Skeletal muscle tissue (tissue), 4 donors: ENCODE data around the gene PER1. TPM values are rescaled to one million over a fixed set of nuclear protein-coding genes. Genes with fewer than 3 reads are reported as not detected.

Experiments
- H3K27ac ChIP-seq: one replicate; pipeline ENCODE4 v1.7.0; 2013; ENCODE audit warnings: mild to moderate bottlenecking, low read depth, low read length, inconsistent platforms
- H3K27me3 ChIP-seq, 3 donors: one replicate each; pipeline ENCODE4 v1.7.0; 2013; ENCODE audit warnings: low read length in 3 of 3; ENCODE audit not compliant: control insufficient read depth in 3 of 3, insufficient read depth in 3 of 3
- H3K36me3 ChIP-seq, 3 donors: one replicate each; pipeline ENCODE4 v1.7.0; 2013; ENCODE audit warnings: low read length in 3 of 3; ENCODE audit not compliant: control insufficient read depth in 3 of 3, insufficient read depth in 3 of 3
- H3K4me1 ChIP-seq, 3 donors: one replicate each; pipeline ENCODE4 v1.7.0; 2013; ENCODE audit warnings: low read length in 3 of 3, mild to moderate bottlenecking in 3 of 3; ENCODE audit not compliant: control insufficient read depth in 3 of 3, insufficient read depth in 3 of 3
- H3K4me3 ChIP-seq, 3 donors: one replicate each; pipeline ENCODE4 v1.7.0; 2013; ENCODE audit warnings: low read length in 3 of 3
- H3K9ac ChIP-seq, 3 donors: one replicate each; pipeline ENCODE4 v1.7.0; 2013; ENCODE audit warnings: low read length in 3 of 3, mild to moderate bottlenecking in 3 of 3, moderate library complexity in 2 of 3, low read depth in 1 of 3
- H3K9me3 ChIP-seq, 3 donors: one replicate each; pipeline ENCODE4 v1.7.0; 2013; ENCODE audit warnings: low read length in 3 of 3; ENCODE audit not compliant: control insufficient read depth in 3 of 3
- total RNA-seq: library from RNA; depleted of rRNA; stranded (reverse); fragments of >200 nt; gene quantifications from one replicate; pipeline ENCODE4 v1.2.3, GENCODE V29; 2014
- donor health status: Osteomylitis.

Gene PER1
- total RNA-seq, 1 donor from 2014 or later, result 37.1 TPM

- peak overlapping the region; percentile 100 for H3K27ac ChIP-seq
- H3K4me3 ChIP-seq, result peak overlapping the region; percentile 89 to 94 (median 90)
- peak overlapping the region; percentile 86 to 100 (median 100) for H3K9ac ChIP-seq
- H3K27me3 ChIP-seq, result no peaks in the 10 kb centered on the region
- peaks cover 23 to 29% (median 28%) of the 10 kb centered on the region in 3 donors for H3K36me3 ChIP-seq
- no peaks in the 10 kb centered on the region for H3K9me3 ChIP-seq
- H3K4me1 ChIP-seq, result peaks cover 60 to 70% (median 66%) of the 10 kb centered on the region in 3 donors
Measured at GRCh38 chr17:8153525-8153956, 1.3 kb upstream of the PER1 start.

GRCh38 chr17:8153031-8153451 lies 837 bp upstream of the PER1 start:
- H3K9me3 ChIP-seq, result no peaks in the 10 kb centered on the region
- H3K4me3 ChIP-seq, result peak overlapping the region; percentile 89 to 94 (median 90)
- peaks cover 62 to 73% (median 66%) of the 10 kb centered on the region in 3 donors for H3K4me1 ChIP-seq
- peaks cover 28 to 34% (median 33%) of the 10 kb centered on the region in 3 donors for H3K36me3 ChIP-seq
- peak overlapping the region; percentile 100 for H3K27ac ChIP-seq
- H3K9ac ChIP-seq, result peak overlapping the region; percentile 67 to 100 (median 100)
- no peaks in the 10 kb centered on the region for H3K27me3 ChIP-seq

- H3K27ac ChIP-seq, result peak overlapping the region; percentile 100
- H3K27me3 ChIP-seq, result no peaks in the 10 kb centered on the region
- peak overlapping the region; percentile 89 to 94 (median 90) for H3K4me3 ChIP-seq
- peaks cover 60 to 81% (median 70%) of the 10 kb centered on the region in 3 donors for H3K4me1 ChIP-seq
- H3K9ac ChIP-seq, result peak overlapping the region; percentile 96 to 100 (median 98)
- H3K36me3 ChIP-seq, result peaks cover 42 to 47% (median 46%) of the 10 kb centered on the region in 3 donors
- H3K9me3 ChIP-seq, result no peaks in the 10 kb centered on the region
Measured at GRCh38 chr17:8151641-8152111, 528 bp downstream of the PER1 start.

GRCh38 chr17:8151120-8151640 lies 1.0 kb downstream of the PER1 start:
- Histone ChIP-seq H3K27ac (peak overlapping the region; percentile 100), H3K4me1 (peaks cover 60 to 86% (median 75%) of the 10 kb centered on the region in 3 donors), H3K27me3 (no peaks in the 10 kb centered on the region), H3K36me3 (peaks cover 47 to 52% (median 51%) of the 10 kb centered on the region in 3 donors), H3K9ac (peak overlapping the region; percentile 96 to 100 (median 98)), H3K9me3 (no peaks in the 10 kb centered on the region), H3K4me3 (peak overlapping the region; percentile 89 to 94 (median 90))

GRCh38 chr17:8150194-8151119 lies 1.7 kb downstream of the PER1 start:
- Histone ChIP-seq H3K9ac (peak overlapping the region; percentile 94 to 100 (median 96)), H3K4me3 (peak overlapping the region; percentile 71 to 94 (median 90)), H3K27ac (peak overlapping the region; percentile 100), H3K36me3 (peaks cover 54 to 59% (median 56%) of the 10 kb centered on the region in 3 donors), H3K9me3 (no peaks in the 10 kb centered on the region), H3K27me3 (no peaks in the 10 kb centered on the region), H3K4me1 (peaks cover 60 to 86% (median 77%) of the 10 kb centered on the region in 3 donors)

- Histone ChIP-seq H3K27ac (peak overlapping the region; percentile 100), H3K27me3 (no peaks in the 10 kb centered on the region), H3K9ac (peak overlapping the region; percentile 11 to 100 (median 94)), H3K4me3 (peak overlapping the region; percentile 71 to 94 (median 90)), H3K36me3 (peaks cover 63 to 64% (median 63%) of the 10 kb centered on the region in 3 donors), H3K9me3 (no peaks in the 10 kb centered on the region), H3K4me1 (peaks cover 52 to 84% (median 69%) of the 10 kb centered on the region in 3 donors)
Measured at GRCh38 chr17:8149419-8150193, 2.6 kb downstream of the PER1 start.

- H3K36me3 ChIP-seq, result peaks cover 73 to 75% (median 73%) of the 10 kb centered on the region in 3 donors
- no peaks in the 10 kb centered on the region for H3K27me3 ChIP-seq
- H3K4me1 ChIP-seq, result peaks cover 50 to 90% (median 65%) of the 10 kb centered on the region in 3 donors
- H3K4me3 ChIP-seq, result no peak overlapping the region
- peak overlapping the region in 2 of 3 donors; percentile 40 to 63 for H3K9ac ChIP-seq
- H3K27ac ChIP-seq, result peak overlapping the region; percentile 70
- H3K9me3 ChIP-seq, result no peaks in the 10 kb centered on the region
Measured at GRCh38 chr17:8148560-8148959, 3.6 kb downstream of the PER1 start.

GRCh38 chr17:8147805-8148404 lies 4.3 kb downstream of the PER1 start:
- Histone ChIP-seq H3K27ac (peak overlapping the region; percentile 70), H3K36me3 (peaks cover 71 to 77% (median 77%) of the 10 kb centered on the region in 3 donors), H3K4me1 (peaks cover 43 to 84% (median 61%) of the 10 kb centered on the region in 3 donors), H3K4me3 (no peak overlapping the region), H3K27me3 (no peaks in the 10 kb centered on the region), H3K9ac (peak overlapping the region in 2 of 3 donors; percentile 40 to 63), H3K9me3 (no peaks in the 10 kb centered on the region)
